Heart left ventricle (tissue), 13 donors: Measurements from ENCODE around the gene TTLL11.

ENCODE experiments used
- CTCF ChIP-seq, 12 donors: fragments of 200-600 bp; sonication (generic) in 4 of 12; IDR thresholded peaks; one replicate each; pipeline versions ENCODE4 v1.5.0 to v1.8.0; 2018 to 2022; ENCODE audit warnings: antibody characterized with exemption in 12 of 12, mild to moderate bottlenecking in 5 of 12
- POLR2A ChIP-seq, 2 donors: fragments of 450-650 bp; IDR thresholded peaks; one replicate each; pipeline ENCODE4 v1.6.1; 2017; ENCODE audit warnings: antibody characterized with exemption in 2 of 2, mild to moderate bottlenecking in 2 of 2, moderate library complexity in 2 of 2
- donor health status: ischemic (EF 13 %, LVEDD 7.1; RV severe dilation, severe dysfunction).
- donor health status: DM: no; HTN: yes; CAD: no.
- donor health status: DM: no; HTN: no; CAD: no.
- donor health status: ischemic (EF 25% LVEDD 6.9; RV normal size, moderate dysfunction).
- donor health status: ischemic (EF 25% LVEDD 5.7; RV mildly dilated, moderate dysfunction).
- donor health status: ischemic (EF 35%, LVEDD 5.7; RV mildly dilated, moderate dysfunction).
- donor health status: nonischemic (EF 11% LVEDD 7.7; RV severe dilation, severe dysfunction).
- donor health status: DM: yes; HTN: yes; CAD: no.
- donor health status: PGD.
- donor health status: ischemic (EF 29% LVEDD 5.4; RV normal size, mild dysfunction).
- donor health status: nonischemic (EF 23%, LVEDD 6.1; RV moderate dilation, normal function).

GRCh38 chr9:121817476-121817875 is 275.6 kb downstream of the TTLL11 start:
- TF ChIP-seq POLR2A (IDR thresholded peaks at IDR 0.05) (no peak), CTCF (IDR thresholded peaks at IDR 0.05) (no peak)
